IMR-90 (cell line): ENCODE measurements around the gene ARTN. TPM values are rescaled to one million over a fixed set of nuclear protein-coding genes. Genes with fewer than 3 reads are reported as not detected.

Experiments used
- ATAC-seq: fragments of 200-7000 bp; cut with Tn5 transposase; 2 replicates; pipeline ENCODE4 v1.9.1; 2020; ENCODE audit warnings: low read depth, mild to moderate bottlenecking, moderate library complexity
- BruUV-seq: library from RNA; stranded (reverse); fragments of 400-500 nt; replicated peaks from 2 replicates; lab custom pipeline; 2021; lab: Mats Ljungman, UMichigan
- CTCF ChIA-PET: fragments of 300-600 bp; formaldehyde crosslinking; extraction: SDS; loops from one replicate; lab custom pipeline; 2021; ENCODE audit warnings: antibody characterized with exemption; lab: Yijun Ruan, JAX
- POLR2A ChIA-PET: fragments of 300-600 bp; sonication (Branson Sonifier 250); formaldehyde crosslinking; loops from one replicate; lab custom pipeline; 2022; ENCODE audit warnings: antibody characterized with exemption; ENCODE audit not compliant: unreplicated experiment; lab: Charles Lee
- DNase-seq: peaks from one replicate; pipeline ENCODE4 v3.0.0; 2013
- H2AFZ ChIP-seq: replicated peaks from 2 replicates; pipeline ENCODE3; 2013; ENCODE audit warnings: low read length, mild to moderate bottlenecking; ENCODE audit not compliant: poor library complexity
- H2AK5ac ChIP-seq: 2 replicates; pipeline ENCODE4 v1.6.1; 2013; ENCODE audit warnings: low read depth, low read length, inconsistent platforms
- H2AK9ac ChIP-seq: replicated peaks from 2 replicates; pipeline ENCODE3; 2013; ENCODE audit warnings: mild to moderate bottlenecking, low read depth, low read length, moderate library complexity; ENCODE audit not compliant: poor library complexity
- H2BK120ac ChIP-seq: 2 replicates; pipeline ENCODE4 v1.6.1; 2013; ENCODE audit warnings: low read depth, low read length, inconsistent platforms
- H2BK15ac ChIP-seq: 3 replicates; pipeline ENCODE4 v1.6.1; 2013; ENCODE audit warnings: low read depth, low read length, inconsistent platforms
- H2BK20ac ChIP-seq: 2 replicates; pipeline ENCODE4 v1.6.1; 2013; ENCODE audit warnings: low read depth, mild to moderate bottlenecking, inconsistent platforms, low read length, moderate library complexity
- H2BK5ac ChIP-seq: 2 replicates; pipeline ENCODE4 v1.6.1; 2013; ENCODE audit warnings: mild to moderate bottlenecking, low read depth, low read length, inconsistent platforms; ENCODE audit not compliant: poor library complexity, severe bottlenecking
- H3K14ac ChIP-seq: replicated peaks from 2 replicates; pipeline ENCODE4 v1.6.1; 2013; ENCODE audit warnings: low read depth, low read length, inconsistent platforms
- H3K18ac ChIP-seq: 2 replicates; pipeline ENCODE4 v1.6.1; 2013; ENCODE audit warnings: low read depth, low read length, control low read depth
- H3K23ac ChIP-seq: 2 replicates; pipeline ENCODE4 v1.6.1; 2013; ENCODE audit warnings: low read depth, low read length, inconsistent platforms
- H3K27ac ChIP-seq: 2 replicates; pipeline ENCODE4 v1.5.1; 2013; ENCODE audit warnings: mild to moderate bottlenecking, control low read depth, low read length; ENCODE audit not compliant: insufficient read depth
- H3K27me3 ChIP-seq: 2 replicates; pipeline ENCODE4 v1.6.1; 2013; ENCODE audit warnings: low read length; ENCODE audit not compliant: control insufficient read depth, insufficient read depth
- H3K36me3 ChIP-seq: 2 replicates; pipeline ENCODE4 v1.6.1; 2013; ENCODE audit warnings: low read length, mixed read lengths; ENCODE audit not compliant: control insufficient read depth, insufficient read depth
- H3K4ac ChIP-seq: 2 replicates; pipeline ENCODE4 v1.6.1; 2013; ENCODE audit warnings: low read depth, low read length, inconsistent platforms
- H3K4me1 ChIP-seq: 2 replicates; pipeline ENCODE4 v1.6.1; 2013; ENCODE audit warnings: low read length, mixed read lengths; ENCODE audit not compliant: control insufficient read depth, insufficient read depth
- H3K4me2 ChIP-seq: 2 replicates; pipeline ENCODE4 v1.6.1; 2013; ENCODE audit warnings: low read depth, mild to moderate bottlenecking, control low read depth, low read length, moderate library complexity
- H3K4me3 ChIP-seq: 2 replicates; pipeline ENCODE4 v1.5.1; 2013; ENCODE audit warnings: low read depth, mild to moderate bottlenecking, control low read depth, low read length, moderate library complexity; ENCODE audit not compliant: insufficient read depth
- H3K56ac ChIP-seq: 2 replicates; pipeline ENCODE4 v1.6.1; 2013; ENCODE audit warnings: low read length, inconsistent platforms; ENCODE audit not compliant: insufficient read depth; ENCODE audit errors: extremely low read depth
- H3K79me1 ChIP-seq, 2 experiments: 2 replicates each; pipeline ENCODE4 v1.6.1; 2013; ENCODE audit warnings: low read length in 2 of 2, inconsistent platforms in 1 of 2, low read depth in 1 of 2
- H3K9ac ChIP-seq: 2 replicates; pipeline ENCODE4 v1.6.1; 2013; ENCODE audit warnings: low read depth, low read length, control low read depth
- H3K9me1 ChIP-seq: 2 replicates; pipeline ENCODE4 v1.6.1; 2013; ENCODE audit warnings: low read length, inconsistent platforms; ENCODE audit not compliant: insufficient read depth
- H3K9me3 ChIP-seq: 2 replicates; pipeline ENCODE4 v1.6.1; 2013; ENCODE audit warnings: low read length; ENCODE audit not compliant: control insufficient read depth, insufficient read depth
- H4K20me1 ChIP-seq: 2 replicates; pipeline ENCODE4 v1.6.1; 2013; ENCODE audit warnings: low read length, inconsistent platforms; ENCODE audit not compliant: insufficient read depth
- H4K5ac ChIP-seq: 2 replicates; pipeline ENCODE4 v1.6.1; 2013; ENCODE audit warnings: mild to moderate bottlenecking, low read depth, low read length, control low read depth
- H4K8ac ChIP-seq, 2 experiments: 2 replicates each; pipeline ENCODE4 v1.6.1; 2013; ENCODE audit warnings: low read depth in 2 of 2, low read length in 2 of 2, control low read depth in 1 of 2, inconsistent platforms in 1 of 2
- H4K91ac ChIP-seq: 2 replicates; pipeline ENCODE4 v1.6.1; 2013; ENCODE audit warnings: low read depth, low read length, inconsistent platforms; ENCODE audit not compliant: insufficient read depth
- CEBPB ChIP-seq: IDR thresholded peaks from 2 replicates; pipeline ENCODE4 v1.6.1; 2012; ENCODE audit warnings: low read depth, low read length, improper control_type of control experiment
- CHD1 ChIP-seq: IDR thresholded peaks from 2 replicates; pipeline ENCODE4 v1.6.1; 2012; ENCODE audit warnings: low read depth, low read length, improper control_type of control experiment
- CTCF ChIP-seq: conservative IDR thresholded peaks from 2 replicates; pipeline ENCODE4 v1.5.1; 2012; ENCODE audit warnings: mild to moderate bottlenecking, low read depth, low read length, improper control_type of control experiment
- ELK1 ChIP-seq: fragments of 150-350 bp; IDR thresholded peaks from 2 replicates; pipeline ENCODE4 v1.6.1; 2016; ENCODE audit warnings: low read depth, mild to moderate bottlenecking, low read length, moderate library complexity, borderline replicate concordance
- FOS ChIP-seq: fragments of 150-350 bp; IDR thresholded peaks from 2 replicates; pipeline ENCODE4 v1.6.1; 2016; ENCODE audit warnings: low read depth, low read length
- MAFK ChIP-seq: IDR thresholded peaks from 2 replicates; pipeline ENCODE4 v1.6.1; 2012; ENCODE audit warnings: low read depth, low read length, improper control_type of control experiment
- MAZ ChIP-seq: IDR thresholded peaks from 2 replicates; pipeline ENCODE4 v1.6.1; 2012; ENCODE audit warnings: low read depth, mild to moderate bottlenecking, low read length, improper control_type of control experiment, moderate library complexity, borderline replicate concordance
- MXI1 ChIP-seq: IDR thresholded peaks from 2 replicates; pipeline ENCODE4 v1.6.1; 2012; ENCODE audit warnings: low read depth, mild to moderate bottlenecking, low read length, moderate library complexity, borderline replicate concordance
- POLR2A ChIP-seq: IDR thresholded peaks from 2 replicates; pipeline ENCODE4 v1.6.1; 2012; ENCODE audit warnings: mild to moderate bottlenecking, low read depth, low read length
- RAD21 ChIP-seq: IDR thresholded peaks from 2 replicates; pipeline ENCODE4 v1.6.1; 2012; ENCODE audit warnings: low read length, improper control_type of control experiment
- RCOR1 ChIP-seq: IDR thresholded peaks from 2 replicates; pipeline ENCODE4 v1.6.1; 2012; ENCODE audit warnings: mild to moderate bottlenecking, low read length, improper control_type of control experiment; ENCODE audit not compliant: insufficient replicate concordance
- SMC3 ChIP-seq: fragments of 150-350 bp; IDR thresholded peaks from 2 replicates; pipeline ENCODE4 v1.6.1; 2016; ENCODE audit warnings: low read depth, mild to moderate bottlenecking, antibody characterized with exemption, low read length, moderate library complexity
- USF2 ChIP-seq: fragments of 150-350 bp; IDR thresholded peaks from 2 replicates; pipeline ENCODE4 v1.6.1; 2017; ENCODE audit warnings: mild to moderate bottlenecking, antibody characterized with exemption, low read length, low read depth
- WGBS, 2 experiments: methylation state at CpG; one replicate each; pipeline versions ENCODE4 v1.1.5 to v1.1.7; 2013; ENCODE audit warnings: missing lambda C conversion rate in 2 of 2; ENCODE audit not compliant: insufficient read length in 1 of 2; ENCODE audit errors: extremely low coverage in 2 of 2; 5-methylcytosine and 5-hydroxymethylcytosine counted together
- dilution Hi-C: fragments of 300-500 bp; cut with HindIII; formaldehyde crosslinking; loops from one replicate; pipeline ENCODE4 v1.14.3; 2018; ENCODE audit warnings: low sequenced_read_pairs; ENCODE audit not compliant: unreplicated experiment
- in situ Hi-C: fragments of 300-500 bp; cut with MboI; formaldehyde crosslinking; loops from 3 replicates; pipeline ENCODE4 v1.14.3; 2019; ENCODE audit warnings: low sequenced_read_pairs, inconsistent platforms, mixed read lengths
- intact Hi-C: fragments of 100-400 bp; cut with micrococcal nuclease; formaldehyde crosslinking; loops from 2 replicates; pipeline ENCODE4 v1.10.0; 2022
- polyA plus RNA-seq, 3 experiments: library from polyadenylated mRNA; depleted of rRNA; stranded (reverse); fragments of >200 nt; gene quantifications; 2 replicates each; pipeline ENCODE4 v1.2.3, GENCODE V29; 2012; ENCODE audit warnings: low replicate concordance in 1 of 3
- total RNA-seq: library from RNA; depleted of rRNA; stranded (reverse); fragments of >200 nt; gene quantifications from 2 replicates; pipeline ENCODE4 v1.2.3, GENCODE V29; 2012

Gene ARTN
- total and polyA plus RNA-seq, 2 of the 4 experiments (the other 2 are of a cell fraction): 0.29 TPM; not detected in 1

- ChIA-PET CTCF (no interaction called here), POLR2A (interaction anchor here (0.6 kb wide), 1 partner anchor 19 kb away, joined by 9 read pairs; no protein-coding TSS in a partner anchor)
- Histone ChIP-seq H3K14ac (peak within 1 kb of the TSS; percentile 58), H3K4me3 (peak within 1 kb of the TSS; percentile 76), H3K4me2 (peak within 1 kb of the TSS; percentile 89), H2BK15ac (no peak within 1 kb of the TSS), H3K4ac (peak within 1 kb of the TSS; percentile 74), H2AFZ (peak within 1 kb of the TSS; percentile 99), H3K23ac (peak within 1 kb of the TSS; percentile 86), H3K9me1 (peaks cover 30% of the 10 kb centered on the region), H3K9ac (peak within 1 kb of the TSS; percentile 71), H3K18ac (no peak within 1 kb of the TSS; the same call in 1 of the 2 replicates), H3K4me1 (peaks cover 12% of the 10 kb centered on the region), H4K5ac (peak within 1 kb of the TSS; percentile 24; the same call in 1 of the 2 replicates), H4K91ac (peak within 1 kb of the TSS; percentile 28; the same call in 1 of the 2 replicates), H2BK120ac (no peak within 1 kb of the TSS), H3K36me3 (peaks cover 25% of the 10 kb centered on the region), H2BK20ac (no peak within 1 kb of the TSS), H3K56ac (peak within 1 kb of the TSS; percentile 45; the same call in 1 of the 2 replicates), H2BK5ac (peak within 1 kb of the TSS; percentile 66), H3K9me3 (no peaks in the 10 kb centered on the region), H3K27me3 (no peaks in the 10 kb centered on the region), H4K8ac (peak within 1 kb of the TSS; percentile 22 to 83), H3K27ac (peak within 1 kb of the TSS; percentile 73), H4K20me1 (peaks cover 25% of the 10 kb centered on the region), H2AK9ac (peak within 1 kb of the TSS; percentile 94), H3K79me1 (peaks cover 38 to 58% of the 10 kb centered on the region in 2 experiments; a peak in 3 of 4 replicates), H2AK5ac (peak within 1 kb of the TSS; percentile 76)
- 2% methylated on average over 50 of the region's 93 CpGs; no CpG with 5 or more reads in 1 of the 2 experiments for WGBS, 2 experiments
- intact Hi-C loops: no loop called here
- dilution Hi-C loops: no loop called here
- no TSS peak for BruUV-seq
- in situ Hi-C loops: loop anchor here (25.0 kb wide), 1 partner anchor 437 kb away; the partner anchor contains the start of gene PTPRF
- ATAC-seq: peak; percentile 73
- DNase-seq: peak; percentile 89
- TF ChIP-seq RCOR1 (no peak), FOS (peak; percentile 96), SMC3 (no peak), CEBPB (no peak), CTCF (peak; percentile 23; the same call in 1 of the 2 replicates), CHD1 (no peak), MXI1 (peak; percentile 65; the same call in 1 of the 2 replicates), RAD21 (no peak), MAZ (peak; percentile 19; the same call in 1 of the 2 replicates), MAFK (no peak), POLR2A (peak; percentile 77), USF2 (peak; percentile 100), ELK1 (no peak)
Observed at GRCh38 chr1:43974443-43975248, 41.0 kb downstream of the ARTN start, which contains the start of gene ATP6V0B. Gene ATP6V0B, plus strand, starts transcription at chr1:43974960. Its CDS starts 81 bp downstream, at chr1:43975041.
